GM12874 (cell line): Measurements from ENCODE around the gene GCH1.

Experiments
- CTCF ChIP-seq: IDR thresholded peaks from 2 replicates; pipeline ENCODE4 v1.5.1; 2011; ENCODE audit warnings: low read depth, mild to moderate bottlenecking, control low read depth, low read length, moderate library complexity; ENCODE audit not compliant: insufficient read depth

Gene GCH1

GRCh38 chr14:54902521-54903420, at the start of gene GCH1:
Gene GCH1 (minus strand): TSS chr14:54902826. CDS start chr14:54902663, 163 bp downstream.
- TF ChIP-seq CTCF: peak; percentile 64

GRCh38 chr14:54947230-54947629, 44.6 kb upstream of the GCH1 start:
- no peak for TF ChIP-seq CTCF

- TF ChIP-seq CTCF: no peak
Measured at GRCh38 chr14:54946500-54946899, 43.9 kb upstream of the GCH1 start.

GRCh38 chr14:54944737-54945391, 42.2 kb upstream of the GCH1 start:
- TF ChIP-seq CTCF: no peak

- no peak for TF ChIP-seq CTCF
Measured at GRCh38 chr14:54942913-54943312, 40.3 kb upstream of the GCH1 start.

- TF ChIP-seq CTCF: no peak
Measured at GRCh38 chr14:54936816-54937215, 34.2 kb upstream of the GCH1 start.

GRCh38 chr14:54935958-54936357, 33.3 kb upstream of the GCH1 start:
- no peak for TF ChIP-seq CTCF
